Activated CD4-positive, alpha-beta memory T cell treated with anti-CD3 and anti-CD28 coated beads for 36 hours (primary cell): ENCODE results near the gene CPLANE1. TPM values are rescaled to one million over a fixed set of nuclear protein-coding genes. Genes with fewer than 3 reads are reported as not detected.
"Not testable (repeated sequence)": the region's sequence is repeated elsewhere in the genome, so short reads cannot be mapped to it uniquely, and the experiment has no call there.

Source experiments
- CTCF ChIA-PET: fragments of 350-600 bp; sonication (Branson Sonifier 250); formaldehyde crosslinking; loops from one replicate; lab custom pipeline; 2021; ENCODE audit warnings: antibody characterized with exemption, inconsistent platforms; lab: Charles Lee
- POLR2A ChIA-PET: fragments of 350-600 bp; sonication (Branson Sonifier 250); formaldehyde crosslinking; loops from one replicate; lab custom pipeline; 2021; ENCODE audit warnings: antibody characterized with exemption; lab: Charles Lee
- DNase-seq: peaks from one replicate; pipeline ENCODE4 v3.0.0-alpha.2; 2020
- H3K27ac Mint-ChIP-seq: one replicate; pipeline ENCODE4 v1.8.0; 2021; ENCODE audit warnings: mixed read lengths
- H3K27me3 Mint-ChIP-seq: one replicate; pipeline ENCODE4 v1.8.0; 2021; ENCODE audit warnings: mixed read lengths
- H3K36me3 Mint-ChIP-seq: one replicate; pipeline ENCODE4 v1.8.0; 2021; ENCODE audit warnings: mixed read lengths
- H3K4me1 Mint-ChIP-seq: one replicate; pipeline ENCODE4 v1.8.0; 2021; ENCODE audit warnings: low read depth, mixed read lengths
- H3K4me3 Mint-ChIP-seq: one replicate; pipeline ENCODE4 v1.8.0; 2021; ENCODE audit warnings: mild to moderate bottlenecking, mixed read lengths
- H3K9me3 Mint-ChIP-seq: one replicate; pipeline ENCODE4 v1.8.0; 2021; ENCODE audit warnings: mixed read lengths
- intact Hi-C: fragments of 100-400 bp; cut with micrococcal nuclease; formaldehyde crosslinking; loops from one replicate; pipeline ENCODE4 v1.15.1; 2023
- total RNA-seq, 2 experiments: library from RNA; stranded (reverse); gene quantifications; one replicate each; pipeline ENCODE4 v1.2.3, GENCODE V29; 2021

Gene CPLANE1
- total RNA-seq, 2 experiments from 2014 or later = 4.4 to 5.8 TPM

GRCh38 chr5:37112383-37112991 lies 136.7 kb downstream of the CPLANE1 start:
- H3K36me3 Mint-ChIP-seq = peaks cover 31% of the 10 kb centered on the region
- ChIA-PET CTCF (no interaction called here), POLR2A (no interaction called here)
- H3K27me3 Mint-ChIP-seq = peaks cover 5% of the 10 kb centered on the region
- intact Hi-C loops = loop anchor here (1.0 to 5.0 kb wide), 6 partner anchors 135 to 625 kb away; partner anchors contain the start of genes CPLANE1 and NIPBL
- DNase-seq = no peak
- H3K4me1 Mint-ChIP-seq = peaks cover 26% of the 10 kb centered on the region
- H3K4me3 Mint-ChIP-seq = no peak overlapping the region
- H3K27ac Mint-ChIP-seq = no peak overlapping the region
- H3K9me3 Mint-ChIP-seq = peaks cover 10% of the 10 kb centered on the region

- CTCF ChIA-PET = no interaction called here
- Mint-ChIP-seq H3K27ac (peak overlapping the region; percentile 28), H3K9me3 (peaks cover 10% of the 10 kb centered on the region), H3K4me1 (peaks cover 26% of the 10 kb centered on the region), H3K27me3 (peaks cover 5% of the 10 kb centered on the region), H3K4me3 (peak overlapping the region; percentile 35), H3K36me3 (peaks cover 35% of the 10 kb centered on the region)
- POLR2A ChIA-PET = no interaction called here
- intact Hi-C loops = loop anchor here (1.0 to 5.0 kb wide), 6 partner anchors 136 to 626 kb away; partner anchors contain the start of genes CPLANE1 and NIPBL
- no peak for DNase-seq
These were observed 137.5 kb downstream of the CPLANE1 start for GRCh38 chr5:37111426-37112382.

- Mint-ChIP-seq H3K36me3 (peaks cover 32% of the 10 kb centered on the region), H3K9me3 (peaks cover 10% of the 10 kb centered on the region), H3K27ac (no peak overlapping the region), H3K27me3 (peaks cover 5% of the 10 kb centered on the region), H3K4me3 (no peak overlapping the region), H3K4me1 (peaks cover 26% of the 10 kb centered on the region)
- DNase-seq = no peak
- intact Hi-C loops = loop anchor here (5.0 kb wide), 5 partner anchors 137 to 627 kb away; partner anchors contain the start of genes CPLANE1 and NIPBL
- CTCF ChIA-PET = no interaction called here
- POLR2A ChIA-PET = no interaction called here
These were observed 139.0 kb downstream of the CPLANE1 start for GRCh38 chr5:37110135-37110534.

DNA sequence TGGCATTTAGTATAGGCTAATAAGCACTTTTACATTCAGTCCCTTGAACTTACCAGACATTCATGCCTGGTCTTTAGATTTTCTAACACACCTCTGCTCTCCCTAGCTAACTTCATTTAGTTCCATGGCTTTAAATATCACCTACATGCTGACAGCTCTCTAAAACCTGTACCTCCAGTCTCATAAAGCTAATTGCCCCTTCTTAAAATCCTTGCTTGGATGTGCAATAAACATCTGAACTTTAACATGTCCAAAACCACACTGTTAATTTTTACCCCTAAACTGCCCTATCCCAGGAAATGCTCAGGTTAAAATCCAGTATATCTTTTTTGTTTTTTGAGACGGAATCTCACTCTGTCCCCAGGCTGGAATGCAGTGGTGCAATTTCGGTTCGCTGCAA lies 139.8 kb downstream of the CPLANE1 start:
- H3K4me3 Mint-ChIP-seq = no peak overlapping the region
- peaks cover 10% of the 10 kb centered on the region for H3K9me3 Mint-ChIP-seq
- no peak for DNase-seq
- CTCF ChIA-PET = no interaction called here
- no peak overlapping the region for H3K27ac Mint-ChIP-seq
- intact Hi-C loops = no loop called here
- peaks cover 26% of the 10 kb centered on the region for H3K4me1 Mint-ChIP-seq
- POLR2A ChIA-PET = no interaction called here
- H3K36me3 Mint-ChIP-seq = peaks cover 33% of the 10 kb centered on the region
- H3K27me3 Mint-ChIP-seq = peaks cover 5% of the 10 kb centered on the region

- Mint-ChIP-seq H3K27me3 (no peaks in the 10 kb centered on the region), H3K27ac (no peak overlapping the region), H3K9me3 (peaks cover 42% of the 10 kb centered on the region), H3K4me3 (no peak overlapping the region), H3K4me1 (peaks cover 2% of the 10 kb centered on the region), H3K36me3 (peaks cover 42% of the 10 kb centered on the region)
- ChIA-PET CTCF (interaction anchor here (0.5 kb wide), 1 partner anchor 594 kb away, joined by 3 read pairs; no protein-coding TSS in a partner anchor), POLR2A (no interaction called here)
- intact Hi-C loops = no loop called here
- DNase-seq = no peak
These were observed 145.9 kb downstream of the CPLANE1 start for GRCh38 chr5:37103302-37103701.

DNA sequence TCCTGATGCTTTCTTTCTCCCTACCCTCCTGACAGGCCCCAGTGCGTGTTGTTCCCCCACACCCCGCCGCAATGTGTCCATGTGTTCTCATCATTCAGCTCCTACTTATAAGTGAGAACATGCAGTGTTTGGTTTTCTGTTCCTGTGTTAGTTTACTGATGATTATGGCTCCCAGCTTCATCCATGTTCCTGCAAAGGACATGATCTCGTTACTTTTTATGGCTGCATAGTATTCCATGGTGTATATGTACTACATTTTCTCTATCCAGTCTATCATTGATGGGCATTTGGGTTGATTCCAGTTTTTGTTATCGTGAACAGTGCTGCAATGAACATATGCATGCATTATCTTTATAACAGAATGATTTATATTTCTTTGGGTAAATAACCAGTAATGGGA lies 149.9 kb downstream of the CPLANE1 start:
- peaks cover 60% of the 10 kb centered on the region for H3K9me3 Mint-ChIP-seq
- POLR2A ChIA-PET, H3K27me3 Mint-ChIP-seq, DNase-seq, intact Hi-C loops, H3K27ac Mint-ChIP-seq, H3K4me3 Mint-ChIP-seq, H3K4me1 Mint-ChIP-seq, CTCF ChIA-PET: not testable (repeated sequence)
- peaks cover 41% of the 10 kb centered on the region for H3K36me3 Mint-ChIP-seq

- H3K4me1 Mint-ChIP-seq, DNase-seq, CTCF ChIA-PET, H3K4me3 Mint-ChIP-seq, H3K27me3 Mint-ChIP-seq, POLR2A ChIA-PET, H3K27ac Mint-ChIP-seq, intact Hi-C loops: not testable (repeated sequence)
- Mint-ChIP-seq H3K9me3 (peaks cover 22% of the 10 kb centered on the region), H3K36me3 (peaks cover 20% of the 10 kb centered on the region)
These were observed 155.4 kb downstream of the CPLANE1 start for GRCh38 chr5:37093795-37094194.

GRCh38 chr5:37090781-37091180 lies 158.4 kb downstream of the CPLANE1 start:
- Mint-ChIP-seq H3K27ac (no peak overlapping the region), H3K4me1 (no peaks in the 10 kb centered on the region), H3K36me3 (peaks cover 4% of the 10 kb centered on the region), H3K4me3 (no peak overlapping the region), H3K9me3 (no peaks in the 10 kb centered on the region), H3K27me3 (no peaks in the 10 kb centered on the region)
- POLR2A ChIA-PET = no interaction called here
- DNase-seq = no peak
- CTCF ChIA-PET = no interaction called here
- intact Hi-C loops = no loop called here

DNA sequence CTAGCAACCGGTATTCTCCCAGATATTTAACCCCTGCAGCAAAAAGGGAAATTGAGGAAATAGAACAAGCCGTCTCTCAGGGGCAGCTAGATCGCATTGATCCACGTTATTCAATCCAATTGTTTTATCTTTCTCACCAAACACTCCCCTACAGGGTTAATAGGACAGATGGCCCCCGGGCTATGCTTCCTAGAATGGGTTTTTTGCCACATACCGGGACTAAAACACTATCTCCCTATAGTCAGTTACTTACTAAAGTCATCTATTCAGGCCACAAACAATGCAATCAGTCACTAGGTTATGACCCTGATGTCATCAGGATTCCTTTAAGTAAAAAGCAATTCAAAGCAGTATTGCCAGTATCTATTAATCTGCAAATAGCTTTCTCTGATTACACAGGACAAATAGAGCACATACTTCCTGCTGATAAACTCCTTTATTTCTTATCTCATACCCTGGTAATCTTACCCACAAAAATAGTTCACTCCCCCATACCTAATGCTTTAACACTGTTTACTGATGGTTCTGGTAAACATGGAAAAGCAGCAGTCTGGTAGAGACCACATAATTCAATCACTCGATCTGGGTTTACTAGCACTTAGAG lies 159.0 kb downstream of the CPLANE1 start:
- no peak overlapping the region for H3K4me3 Mint-ChIP-seq
- intact Hi-C loops = no loop called here
- H3K4me1 Mint-ChIP-seq = no peaks in the 10 kb centered on the region
- H3K36me3 Mint-ChIP-seq = peaks cover 4% of the 10 kb centered on the region
- ChIA-PET POLR2A (no interaction called here), CTCF (no interaction called here)
- no peak overlapping the region for H3K27ac Mint-ChIP-seq
- H3K27me3 Mint-ChIP-seq = no peaks in the 10 kb centered on the region
- no peaks in the 10 kb centered on the region for H3K9me3 Mint-ChIP-seq
- no peak for DNase-seq

DNA sequence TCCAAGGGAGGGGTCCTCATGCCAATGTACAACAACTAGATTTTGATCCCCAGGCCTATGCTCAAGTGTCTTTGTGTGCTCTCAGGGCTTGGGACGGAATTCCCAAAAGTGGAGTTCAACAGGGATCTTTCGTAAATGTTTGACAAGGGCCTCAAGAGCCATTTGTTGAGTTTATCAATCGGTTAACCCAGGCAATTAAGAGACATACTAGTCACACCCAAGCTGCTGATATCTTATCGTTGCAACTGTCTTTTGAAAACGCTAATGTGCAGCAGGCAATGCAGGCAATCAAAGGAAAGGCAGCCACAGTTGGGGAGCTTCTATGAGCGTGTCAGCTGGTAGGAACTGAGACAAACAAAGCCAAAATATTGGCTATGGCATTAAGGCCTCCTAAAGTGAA lies 161.2 kb downstream of the CPLANE1 start:
- CTCF ChIA-PET = no interaction called here
- H3K27ac Mint-ChIP-seq = no peak overlapping the region
- no peak overlapping the region for H3K4me3 Mint-ChIP-seq
- H3K27me3 Mint-ChIP-seq = no peaks in the 10 kb centered on the region
- peaks cover 4% of the 10 kb centered on the region for H3K36me3 Mint-ChIP-seq
- DNase-seq = no peak
- intact Hi-C loops = no loop called here
- POLR2A ChIA-PET = no interaction called here
- H3K4me1 Mint-ChIP-seq = no peaks in the 10 kb centered on the region
- H3K9me3 Mint-ChIP-seq = no peaks in the 10 kb centered on the region

GRCh38 chr5:37086466-37087173 lies 162.6 kb downstream of the CPLANE1 start:
- Mint-ChIP-seq H3K4me1 (no peaks in the 10 kb centered on the region), H3K27ac (no peak overlapping the region), H3K4me3 (no peak overlapping the region), H3K9me3 (no peaks in the 10 kb centered on the region), H3K27me3 (no peaks in the 10 kb centered on the region), H3K36me3 (peaks cover 4% of the 10 kb centered on the region)
- CTCF ChIA-PET = no interaction called here
- DNase-seq = no peak
- POLR2A ChIA-PET = no interaction called here
- intact Hi-C loops = no loop called here

GRCh38 chr5:37086026-37086425 lies 163.2 kb downstream of the CPLANE1 start:
- H3K27ac Mint-ChIP-seq, H3K36me3 Mint-ChIP-seq, H3K4me1 Mint-ChIP-seq, H3K9me3 Mint-ChIP-seq, H3K4me3 Mint-ChIP-seq, DNase-seq, POLR2A ChIA-PET, H3K27me3 Mint-ChIP-seq, CTCF ChIA-PET, intact Hi-C loops: not testable (repeated sequence)
